BJ (cell line): Measurements from ENCODE around the gene CRMP1. TPM values are rescaled to one million over a fixed set of nuclear protein-coding genes. Genes with fewer than 3 reads are reported as not detected.

Experiments used
- CTCF ChIA-PET: fragments of 350-600 bp; formaldehyde crosslinking; extraction: SDS; loops from one replicate; lab custom pipeline; 2021; ENCODE audit warnings: antibody characterized with exemption, inconsistent platforms; lab: Yijun Ruan, JAX
- POLR2A ChIA-PET: fragments of 300-600 bp; sonication (Branson Sonifier 250); formaldehyde crosslinking; extraction: SDS; loops from one replicate; lab custom pipeline; 2021; ENCODE audit warnings: antibody characterized with exemption; lab: Charles Lee
- DNase-seq: peaks from one replicate; pipeline ENCODE4 v3.0.0-alpha.2; 2011; ENCODE audit warnings: low read depth
- H3K27me3 ChIP-seq: 2 replicates; pipeline ENCODE4 v1.6.0; 2011; ENCODE audit warnings: low read length; ENCODE audit not compliant: control insufficient read depth, insufficient read depth
- H3K36me3 ChIP-seq: 2 replicates; pipeline ENCODE4 v1.5.1; 2011; ENCODE audit warnings: low read length; ENCODE audit not compliant: control insufficient read depth, insufficient read depth
- H3K4me3 ChIP-seq: 2 replicates; pipeline ENCODE4 v1.5.1; 2011; ENCODE audit warnings: low read depth, mild to moderate bottlenecking, control low read depth, low read length
- CTCF ChIP-seq: IDR thresholded peaks from 2 replicates; pipeline ENCODE4 v1.5.1; 2011; ENCODE audit warnings: low read depth, mild to moderate bottlenecking, control low read depth, inconsistent platforms, low read length, moderate library complexity; ENCODE audit not compliant: insufficient read depth
- polyA plus RNA-seq: library from polyadenylated mRNA; depleted of rRNA; stranded (reverse); fragments of >200 nt; gene quantifications from 2 replicates; pipeline ENCODE4 v1.2.3, GENCODE V29; 2011

Gene CRMP1
- polyA plus RNA-seq, 1 experiment, result 0.09 TPM

- H3K27me3 ChIP-seq, result peaks cover 11% of the 10 kb centered on the region; the same call in 1 of the 2 replicates
- POLR2A ChIA-PET, result no interaction called here
- DNase-seq, result no peak
- H3K4me3 ChIP-seq, result no peak overlapping the region
- CTCF ChIA-PET, result no interaction called here
- no peak for TF ChIP-seq CTCF
- H3K36me3 ChIP-seq, result no peaks in the 10 kb centered on the region
Observed at GRCh38 chr4:5932035-5932568, 39.2 kb upstream of the CRMP1 start.

- TF ChIP-seq CTCF, result no peak
- Histone ChIP-seq H3K36me3 (no peaks in the 10 kb centered on the region), H3K27me3 (peaks cover 11% of the 10 kb centered on the region; the same call in 1 of the 2 replicates), H3K4me3 (no peak overlapping the region)
- ChIA-PET CTCF (no interaction called here), POLR2A (no interaction called here)
- DNase-seq, result no peak
Observed at GRCh38 chr4:5931526-5931925, 38.6 kb upstream of the CRMP1 start.

GRCh38 chr4:5930876-5931275 lies 38.0 kb upstream of the CRMP1 start:
- DNase-seq, result no peak
- ChIA-PET POLR2A (no interaction called here), CTCF (no interaction called here)
- no peak overlapping the region for H3K4me3 ChIP-seq
- no peak for TF ChIP-seq CTCF
- H3K27me3 ChIP-seq, result peaks cover 11% of the 10 kb centered on the region; the same call in 1 of the 2 replicates
- no peaks in the 10 kb centered on the region for H3K36me3 ChIP-seq

GRCh38 chr4:5930456-5930855 lies 37.6 kb upstream of the CRMP1 start:
- Histone ChIP-seq H3K4me3 (no peak overlapping the region), H3K36me3 (no peaks in the 10 kb centered on the region), H3K27me3 (peaks cover 11% of the 10 kb centered on the region; the same call in 1 of the 2 replicates)
- no peak for DNase-seq
- ChIA-PET CTCF (no interaction called here), POLR2A (no interaction called here)
- no peak for TF ChIP-seq CTCF

GRCh38 chr4:5928844-5929420 lies 36.0 kb upstream of the CRMP1 start:
- no peaks in the 10 kb centered on the region for H3K36me3 ChIP-seq
- no peak for DNase-seq
- ChIA-PET CTCF (no interaction called here), POLR2A (no interaction called here)
- H3K27me3 ChIP-seq, result peaks cover 11% of the 10 kb centered on the region; the same call in 1 of the 2 replicates
- no peak for TF ChIP-seq CTCF
- H3K4me3 ChIP-seq, result no peak overlapping the region
